GM23248 (cell line): Measurements from ENCODE around the gene SCAF4.

Experiments
- EZH2 ChIP-seq: fragments of 200-600 bp; sonication (generic); IDR thresholded peaks from 2 replicates; pipeline ENCODE4 v1.6.1; 2018; ENCODE audit warnings: antibody characterized with exemption, mild to moderate bottlenecking; ENCODE audit not compliant: insufficient read depth, poor library complexity, severe bottlenecking
- EZH2phosphoT487 ChIP-seq: fragments of 200-600 bp; sonication (generic); IDR thresholded peaks from 2 replicates; pipeline ENCODE4 v1.6.1; 2018; ENCODE audit warnings: antibody characterized with exemption, moderate library complexity, mild to moderate bottlenecking, low read depth; ENCODE audit not compliant: insufficient read depth

DNA sequence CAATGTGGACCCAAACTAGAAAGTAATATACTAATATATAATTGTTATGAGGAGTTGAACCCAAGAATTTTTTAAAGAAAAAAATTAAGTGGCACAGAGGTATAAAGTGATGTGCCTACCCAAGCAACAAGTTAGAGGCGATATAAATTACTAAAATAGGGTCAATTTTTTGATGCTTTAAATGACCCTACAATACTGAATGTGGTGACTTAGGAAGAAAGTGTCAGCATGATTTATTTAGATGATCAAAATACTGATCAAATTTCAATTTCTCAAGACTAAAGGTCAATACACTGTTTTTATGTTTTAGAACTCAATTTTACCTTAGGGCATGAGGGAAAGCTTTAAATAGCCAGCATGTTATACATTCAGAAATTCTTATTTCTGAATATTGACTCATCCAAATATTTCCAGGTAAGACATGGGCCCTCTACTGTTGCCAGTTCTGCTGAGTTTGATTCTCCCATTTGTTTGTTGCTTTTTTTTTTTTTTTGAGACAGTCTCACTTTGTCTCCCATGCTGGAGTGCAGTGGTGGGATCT is 20.1 kb downstream of the SCAF4 start:
- TF ChIP-seq EZH2 (no peak), EZH2phosphoT487 (no peak)
